GM21515 (cell line): Measurements from ENCODE around the gene ETV3L.

ENCODE experiments used
- ATAC-seq: cut with Tn5 transposase; IDR thresholded peaks from one replicate; pipeline ENCODE4 v1.9.1; 2021; ENCODE audit not compliant: unreplicated experiment

The ETV3L gene

DNA sequence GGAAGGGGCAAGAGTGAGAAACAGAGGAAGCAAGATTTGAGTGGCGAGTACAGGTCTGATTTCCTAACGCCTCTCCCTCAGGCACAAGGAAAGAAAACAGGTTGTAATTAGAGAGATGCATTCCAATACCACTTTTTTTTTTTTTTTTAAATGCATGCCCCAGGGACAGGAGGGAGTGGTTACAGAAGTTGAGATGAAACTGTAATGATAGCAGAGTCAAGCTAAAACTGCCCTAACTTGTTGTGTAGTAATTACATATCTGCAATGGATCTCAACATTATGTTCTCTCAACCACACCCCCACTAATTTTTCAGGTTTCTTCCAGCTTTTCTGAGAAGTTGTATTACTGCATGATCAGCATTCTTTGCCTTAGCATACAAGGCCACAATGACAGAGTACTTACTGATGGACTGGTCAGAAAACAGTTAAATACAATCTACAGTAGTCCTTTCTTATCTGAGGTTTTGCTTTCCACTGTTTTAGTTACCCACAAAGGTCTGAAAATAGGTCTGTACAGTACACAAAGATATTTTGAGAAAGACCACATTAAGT, 33.1 kb upstream of the ETV3L start:
- no peak for ATAC-seq

DNA sequence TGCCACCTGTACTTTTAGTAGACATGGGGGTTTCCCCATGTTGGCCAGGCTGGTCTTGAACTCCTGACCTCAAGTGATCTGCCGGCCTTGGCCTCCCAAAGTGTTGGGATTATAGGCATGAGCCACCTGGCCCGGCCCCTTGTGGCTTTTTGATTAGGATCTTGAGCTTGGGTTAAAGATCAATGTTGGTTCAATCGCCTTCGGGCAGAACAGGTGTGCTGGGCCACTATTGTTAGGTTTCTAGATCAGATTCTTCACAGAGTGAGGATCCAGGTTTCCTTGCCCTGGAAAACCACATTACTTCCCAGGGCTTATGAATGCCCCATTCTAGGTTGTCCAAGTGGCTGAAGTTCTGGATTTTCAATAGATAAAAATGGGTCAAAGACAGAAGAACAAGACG, 32.5 kb upstream of the ETV3L start:
- ATAC-seq, result no peak

DNA sequence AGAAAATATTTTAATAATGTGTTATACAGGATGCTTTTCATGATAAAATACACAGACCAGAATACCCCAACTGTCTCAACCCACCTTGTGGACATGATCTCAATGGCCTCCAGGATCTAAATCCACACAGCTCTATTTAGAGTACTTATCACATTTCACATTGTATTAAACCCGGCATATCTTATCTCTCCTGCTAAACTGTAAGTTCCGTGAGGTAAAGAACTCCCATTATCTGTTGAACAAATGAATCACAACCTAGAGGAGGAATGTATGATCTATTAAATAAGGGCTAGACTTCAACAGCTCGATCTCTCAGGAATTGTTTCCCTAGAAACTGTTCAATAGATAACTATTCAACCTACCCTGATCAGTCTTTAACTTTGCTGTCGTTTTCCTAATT, 31.7 kb upstream of the ETV3L start:
- no peak for ATAC-seq

DNA sequence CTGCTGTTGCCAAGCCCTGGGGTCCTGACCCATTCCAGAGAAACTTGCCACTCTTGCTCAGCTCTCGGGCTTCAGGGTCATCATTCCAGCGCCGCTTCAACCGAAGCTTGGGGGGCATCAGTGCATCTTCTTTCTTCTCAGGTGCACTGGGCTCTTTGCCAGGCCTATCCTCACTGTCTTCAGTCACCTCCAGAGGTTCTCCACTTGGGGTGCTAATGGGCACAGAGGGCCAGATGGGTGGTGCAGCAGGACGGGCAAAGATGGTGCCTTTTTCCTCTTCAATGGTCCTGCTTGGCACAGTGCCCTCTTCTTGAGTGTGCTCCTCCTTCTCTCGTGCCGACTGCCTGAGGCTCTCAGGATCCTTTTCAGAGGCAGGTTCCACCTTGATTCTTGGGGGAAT, 25.2 kb upstream of the ETV3L start:
- no peak for ATAC-seq

DNA sequence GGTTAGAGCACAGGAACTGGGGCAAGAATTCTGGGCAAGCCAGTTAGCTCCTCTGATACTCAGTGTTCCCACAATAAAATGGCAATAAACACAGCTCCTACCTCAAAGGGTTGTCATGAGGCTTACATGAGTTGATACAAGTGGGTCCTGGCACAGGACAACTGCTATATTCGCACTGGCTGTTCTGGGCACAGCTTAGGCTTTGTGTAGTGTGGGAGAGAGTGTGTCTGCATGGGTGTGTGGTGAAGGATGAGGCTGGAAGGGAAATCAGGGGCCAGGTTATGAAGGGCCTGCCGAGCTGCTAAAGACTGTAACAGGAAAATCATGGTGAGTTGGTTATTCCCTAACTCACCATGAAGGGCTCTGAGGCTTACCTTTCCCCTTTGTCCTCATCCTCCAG, 19.8 kb upstream of the ETV3L start:
- ATAC-seq, result no peak

DNA sequence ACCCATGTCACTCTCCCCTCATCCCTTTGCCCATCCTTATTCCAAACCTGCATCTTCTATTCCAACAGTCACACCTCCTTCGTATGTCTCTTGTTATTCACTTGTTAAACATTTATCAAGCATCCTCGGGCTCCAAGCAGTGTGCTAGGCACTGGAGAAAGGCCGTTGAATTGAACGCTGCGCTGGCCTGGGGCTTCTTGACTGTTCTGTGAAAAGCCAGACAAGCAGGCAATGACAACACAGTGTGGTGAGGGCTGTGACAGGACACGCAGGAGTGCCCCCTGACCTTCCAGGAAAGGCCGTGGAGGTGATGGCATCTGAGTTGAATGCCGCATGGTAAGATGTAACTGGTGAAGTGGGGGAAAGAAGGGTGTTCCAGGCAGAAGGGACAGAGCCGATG, 19.4 kb upstream of the ETV3L start:
- ATAC-seq, result no peak

DNA sequence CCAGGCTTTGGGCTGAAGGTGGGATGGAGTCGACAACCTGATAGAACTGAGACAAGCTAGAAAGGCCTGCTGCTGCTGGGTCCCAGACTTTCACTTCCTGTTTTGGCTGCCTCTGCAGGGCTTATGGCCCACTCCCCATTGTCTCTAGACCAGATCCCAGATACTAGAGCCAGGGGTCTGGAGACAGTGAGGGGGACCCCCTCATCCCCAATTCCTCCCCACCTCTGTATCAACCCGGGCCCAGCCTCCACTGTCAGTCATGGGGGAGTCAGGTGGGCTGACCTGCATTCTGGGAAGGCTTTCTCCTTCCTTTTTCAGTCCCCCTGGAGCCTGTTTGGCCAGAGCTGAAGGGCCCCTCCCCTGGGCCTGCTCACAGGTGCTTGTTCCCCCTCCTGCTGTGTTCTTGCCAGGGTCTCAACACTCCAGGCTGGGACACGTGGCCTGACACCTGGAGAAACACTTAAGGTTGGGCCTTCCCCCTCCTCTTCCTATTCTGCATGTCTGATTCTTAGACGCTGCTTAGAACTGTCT, 18.0 kb upstream of the ETV3L start:
- no peak for ATAC-seq

DNA sequence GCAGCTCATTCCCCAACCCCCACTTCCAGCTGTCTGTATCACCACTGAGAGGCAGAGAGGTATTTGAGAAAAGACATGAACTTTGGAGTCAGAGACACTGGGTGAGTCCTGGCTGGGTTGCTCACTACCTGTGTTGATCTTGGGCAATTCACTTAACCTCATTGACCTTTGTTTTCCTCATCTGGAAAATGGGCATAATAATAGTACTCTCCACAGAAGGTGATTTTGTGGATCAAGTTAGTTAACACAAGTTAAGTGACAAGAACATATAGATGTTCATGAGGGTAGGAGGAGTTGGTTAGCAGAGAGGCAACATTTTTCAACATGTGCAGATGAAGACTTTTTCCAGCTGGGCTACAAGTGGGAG, 17.1 kb upstream of the ETV3L start:
- no peak for ATAC-seq

DNA sequence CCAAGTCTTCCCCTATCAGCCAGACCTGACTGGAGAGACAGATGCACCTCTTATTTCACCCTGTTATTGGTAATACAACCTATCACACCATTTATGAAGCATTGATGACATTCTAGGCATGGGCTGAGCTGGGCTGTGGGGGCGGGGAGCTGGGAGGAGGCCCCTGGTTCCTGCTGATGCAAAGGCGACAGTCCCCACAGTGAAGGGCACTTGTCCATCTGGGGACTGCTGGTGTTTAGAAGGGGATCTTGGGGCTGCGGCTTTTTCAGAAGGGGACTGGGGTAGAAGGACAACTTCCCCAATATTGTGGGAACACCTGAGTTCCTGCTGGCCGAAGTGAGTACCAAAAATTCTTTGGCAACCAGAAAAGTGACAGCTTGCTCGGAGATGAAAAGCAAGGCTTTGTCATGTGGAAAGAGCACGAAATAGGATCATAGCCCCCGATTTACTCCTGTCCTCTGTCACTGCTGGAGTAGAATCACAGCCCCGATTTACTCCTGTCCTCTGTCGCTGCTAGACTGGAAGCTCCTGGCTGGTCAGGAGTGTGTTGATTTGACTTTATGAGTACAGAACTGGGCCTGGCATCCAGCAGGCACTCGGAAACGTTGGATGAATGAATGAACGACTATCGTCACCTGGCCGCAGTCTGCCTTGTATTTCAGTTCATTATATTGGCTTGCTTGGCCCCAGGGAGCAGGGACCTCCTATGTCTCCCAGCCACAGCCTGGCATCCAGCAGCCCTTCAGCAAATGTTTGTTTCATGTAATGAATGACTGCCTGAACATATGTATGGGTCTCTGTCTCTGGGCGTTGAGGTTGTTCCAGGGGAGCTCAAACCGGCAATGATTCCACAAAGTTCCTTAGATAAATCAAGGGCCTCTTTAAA, 16.5 kb upstream of the ETV3L start:
- no peak for ATAC-seq

DNA sequence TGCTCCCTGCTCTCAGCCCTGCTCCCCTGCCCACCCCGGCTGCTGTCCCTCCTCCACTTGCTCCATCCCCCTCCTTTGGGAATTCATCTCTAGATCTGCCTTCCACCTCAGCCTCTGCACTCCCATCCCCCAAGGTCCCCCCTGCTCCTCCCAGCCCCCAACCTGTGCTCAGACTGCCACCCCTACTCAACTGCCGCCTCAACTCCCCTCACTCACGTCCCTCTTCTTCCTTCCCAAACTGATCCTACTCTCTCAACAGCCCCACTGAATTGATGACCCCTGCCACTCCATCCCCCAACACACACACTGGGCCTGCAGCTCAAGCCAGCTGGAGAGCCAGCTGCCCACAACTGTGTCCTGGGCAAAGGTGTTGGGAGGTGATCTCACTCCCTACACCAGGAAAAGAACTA, 15.8 kb upstream of the ETV3L start:
- ATAC-seq, result no peak

DNA sequence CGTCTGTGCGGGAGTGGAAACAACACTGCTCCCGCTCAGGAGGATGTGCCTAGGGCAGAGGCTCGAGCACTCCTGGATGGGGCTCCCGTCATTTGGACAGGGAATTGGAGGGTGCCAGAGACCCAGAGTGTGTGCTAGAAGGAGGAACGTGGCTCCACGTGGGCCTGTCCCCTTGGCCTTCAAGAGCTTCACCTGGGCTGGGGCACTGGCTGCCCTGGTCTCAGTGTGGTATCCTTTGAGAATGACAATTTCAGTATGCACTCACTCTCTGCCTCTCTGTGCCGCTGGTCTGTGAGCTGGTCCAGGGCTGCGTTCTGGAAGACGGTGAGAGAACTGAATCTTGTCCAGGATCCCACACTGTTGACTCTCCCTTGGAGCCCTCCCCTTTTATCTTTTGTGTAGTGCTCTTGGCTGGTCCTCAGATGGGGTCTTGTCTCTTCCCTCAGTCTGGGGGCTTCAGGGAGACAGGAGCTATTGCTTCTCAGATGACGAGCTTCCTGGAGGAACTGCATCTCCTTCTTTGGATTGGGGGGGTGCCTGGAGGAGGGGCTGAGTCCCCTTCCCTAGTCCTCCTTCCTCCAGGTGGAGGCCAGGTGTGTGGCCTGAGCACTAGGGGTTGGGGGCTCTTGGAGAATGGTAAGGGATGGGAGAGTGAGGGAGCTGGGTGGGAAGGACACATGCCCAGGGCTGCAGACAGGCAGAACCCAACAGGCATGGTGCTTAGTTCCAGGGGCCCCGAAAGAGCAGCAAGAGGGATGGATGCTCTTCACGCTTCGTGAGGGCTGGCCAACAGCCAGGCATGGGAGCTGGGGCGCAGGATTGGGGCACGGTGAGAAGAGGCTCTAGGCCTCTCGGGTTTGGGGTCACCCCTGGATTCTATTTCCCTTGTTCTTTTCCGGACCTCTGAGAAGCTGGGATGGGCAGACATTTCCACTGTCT, 14.8 kb upstream of the ETV3L start:
- no peak for ATAC-seq

DNA sequence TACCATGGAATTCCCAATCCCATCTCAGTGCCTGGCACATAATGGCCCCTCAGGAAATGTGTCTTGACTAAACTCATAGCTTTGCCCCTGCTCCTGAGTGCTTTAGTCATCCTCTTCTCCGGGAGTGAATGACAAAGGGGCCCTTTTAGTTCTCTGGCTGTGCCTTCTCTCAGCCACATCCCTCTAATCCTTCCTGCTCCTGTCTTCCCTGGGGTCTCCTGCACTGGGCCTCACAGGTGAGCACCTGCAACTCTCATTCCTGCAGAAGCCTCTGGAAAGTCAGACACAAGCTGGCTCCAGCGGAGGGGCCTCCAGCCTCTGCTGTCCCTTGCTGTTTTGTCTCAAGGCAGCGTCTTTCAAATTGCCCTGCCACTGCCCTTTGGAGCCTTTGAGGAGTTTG, 14.0 kb upstream of the ETV3L start:
- ATAC-seq, result no peak

DNA sequence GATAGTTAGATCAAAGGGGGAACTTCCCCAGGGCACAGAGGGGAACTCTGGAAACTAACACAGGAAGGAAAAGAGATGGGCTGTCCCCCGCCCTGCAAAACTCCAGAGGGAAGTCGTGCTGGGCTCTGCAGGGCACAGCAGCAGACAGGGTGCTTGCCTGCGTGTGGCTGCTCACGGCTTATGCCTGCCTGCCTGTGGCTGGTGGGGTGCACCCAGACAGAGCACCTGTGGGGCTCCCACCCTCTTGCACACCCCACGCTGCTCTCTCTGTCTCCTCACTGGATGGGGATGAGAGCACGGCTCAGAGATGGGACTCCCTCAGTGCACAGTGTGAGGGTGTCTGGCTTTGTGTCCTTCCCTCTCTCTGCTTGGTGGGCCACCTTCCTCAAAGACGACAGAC, 13.5 kb upstream of the ETV3L start:
- no peak for ATAC-seq

DNA sequence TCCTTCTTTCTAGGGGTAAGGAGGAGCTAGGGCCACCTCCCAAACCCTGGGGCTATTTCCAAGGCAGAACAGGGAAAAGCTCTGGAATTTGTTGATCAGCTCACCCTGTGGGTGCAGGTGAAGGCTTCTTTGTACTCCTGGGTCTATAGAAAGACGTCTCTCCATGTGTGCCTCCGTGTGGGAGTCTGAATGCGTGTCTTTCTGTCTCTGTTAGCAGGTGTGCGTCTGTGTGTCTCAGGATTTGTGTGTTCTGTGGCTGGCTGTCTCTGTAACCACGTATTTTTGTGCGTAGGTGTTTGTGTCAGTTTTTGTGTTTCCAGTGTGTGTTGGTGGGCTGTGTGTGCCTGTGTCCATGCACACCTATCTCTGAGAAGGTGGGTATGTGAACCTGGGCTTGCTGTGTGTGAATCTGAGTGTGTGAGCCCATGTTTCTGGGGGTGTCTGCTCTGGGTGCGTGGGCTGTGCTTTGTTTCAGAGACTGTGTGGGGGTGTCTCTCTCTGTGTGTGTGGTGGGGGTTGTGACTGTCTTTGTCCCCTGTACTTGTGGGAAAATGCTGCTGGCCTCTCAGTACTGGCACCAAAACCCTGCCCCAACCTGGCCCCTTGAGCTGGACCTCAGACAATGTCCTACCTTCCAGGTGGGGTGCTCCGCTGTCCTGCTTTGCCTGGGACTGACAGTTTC, 12.7 kb upstream of the ETV3L start:
- ATAC-seq, result no peak

DNA sequence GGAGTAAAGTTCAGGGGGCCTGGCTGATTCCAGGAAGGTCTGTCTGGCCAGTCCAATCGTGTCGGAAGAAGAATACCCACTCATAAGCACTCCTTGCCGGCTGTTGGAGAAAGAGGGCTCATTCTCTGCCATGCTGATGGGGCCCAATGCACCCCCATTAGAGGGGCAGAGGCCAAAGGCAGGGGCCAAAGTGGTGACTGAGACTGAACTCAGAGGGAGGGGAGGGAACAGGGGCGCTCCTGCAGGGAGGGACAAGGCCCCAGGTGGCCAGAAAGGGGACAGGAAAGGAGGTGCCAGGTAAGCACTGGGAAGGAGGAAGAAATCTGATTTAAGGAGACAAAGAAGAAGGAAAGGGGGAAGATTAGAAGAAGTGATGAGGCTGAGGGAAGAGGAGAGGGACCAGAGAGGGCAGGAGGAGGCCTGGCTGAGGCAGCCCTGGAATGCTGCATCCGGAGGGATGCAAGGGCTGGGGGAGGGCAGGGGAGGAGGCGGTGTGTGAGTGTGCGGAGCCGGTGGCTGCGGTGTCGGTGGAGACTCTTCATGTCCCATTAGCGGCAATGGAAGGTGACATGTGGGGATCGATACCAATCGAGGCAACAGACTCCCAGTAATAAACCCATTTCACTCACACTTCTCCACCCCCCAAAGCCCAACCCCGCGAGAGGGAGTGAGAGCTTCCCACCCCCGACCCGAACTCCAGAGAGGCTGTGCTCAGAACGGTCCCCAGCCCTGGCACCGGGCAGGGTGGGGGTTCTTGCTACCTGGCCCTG, 12.0 kb upstream of the ETV3L start:
- ATAC-seq, result no peak

DNA sequence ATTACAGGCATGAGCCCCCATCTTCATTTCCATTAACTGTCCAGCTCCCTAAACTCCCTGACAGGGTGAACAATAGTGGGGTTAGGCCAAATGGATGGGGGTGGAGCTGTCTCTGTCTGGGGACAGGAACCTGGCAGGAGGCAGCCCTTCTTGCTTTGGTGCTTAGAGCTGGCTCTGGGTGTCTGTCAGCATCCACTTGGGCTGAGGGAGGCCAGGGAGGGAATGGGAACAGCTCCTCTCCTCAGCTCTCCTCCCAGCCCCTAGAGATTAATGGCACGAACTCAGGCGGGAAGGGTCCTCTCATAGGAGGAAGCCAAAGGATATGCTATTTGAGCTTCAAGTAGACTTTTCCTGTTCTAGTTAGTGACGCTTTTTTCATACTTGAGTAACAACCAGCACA, 11.1 kb upstream of the ETV3L start:
- ATAC-seq, result no peak

DNA sequence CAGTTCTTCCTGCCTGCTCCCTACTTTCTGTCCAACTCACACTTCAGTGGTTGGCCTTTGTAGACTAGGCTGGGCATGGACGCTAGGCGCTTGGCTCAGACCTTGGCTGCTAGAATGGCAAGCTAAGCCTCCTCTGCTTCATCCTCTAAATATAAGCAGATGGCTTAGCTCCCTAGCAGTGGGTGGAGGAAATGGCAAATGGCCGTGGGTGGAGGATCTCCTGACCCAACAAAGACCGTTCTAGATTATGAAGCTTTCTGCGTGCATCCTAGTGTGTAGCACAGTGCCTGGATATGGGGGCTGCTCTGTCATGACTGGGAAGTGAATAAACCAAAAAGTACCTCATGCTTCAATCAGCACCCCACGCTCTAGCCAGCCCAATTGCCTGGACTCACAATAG, 10.4 kb upstream of the ETV3L start:
- no peak for ATAC-seq

DNA sequence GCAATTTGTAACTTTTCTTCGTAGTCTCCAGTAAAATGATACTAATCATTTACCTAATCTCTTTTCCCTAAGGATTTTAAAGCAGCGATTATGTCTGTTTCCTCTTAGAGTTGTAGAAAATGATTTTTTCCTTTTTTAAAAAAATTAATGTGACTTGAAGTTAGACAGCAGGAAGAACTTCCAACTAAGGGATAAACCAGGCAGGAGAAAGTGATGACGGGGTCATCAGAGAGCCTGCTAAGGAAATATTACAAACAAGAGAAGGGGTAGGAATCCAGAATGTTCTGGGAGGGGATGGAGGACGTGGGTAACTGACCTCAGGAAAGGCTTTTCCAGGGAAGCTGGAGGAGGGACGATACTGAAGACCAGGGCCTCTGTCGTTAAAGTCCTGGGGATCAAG, 8.8 kb upstream of the ETV3L start:
- no peak for ATAC-seq

DNA sequence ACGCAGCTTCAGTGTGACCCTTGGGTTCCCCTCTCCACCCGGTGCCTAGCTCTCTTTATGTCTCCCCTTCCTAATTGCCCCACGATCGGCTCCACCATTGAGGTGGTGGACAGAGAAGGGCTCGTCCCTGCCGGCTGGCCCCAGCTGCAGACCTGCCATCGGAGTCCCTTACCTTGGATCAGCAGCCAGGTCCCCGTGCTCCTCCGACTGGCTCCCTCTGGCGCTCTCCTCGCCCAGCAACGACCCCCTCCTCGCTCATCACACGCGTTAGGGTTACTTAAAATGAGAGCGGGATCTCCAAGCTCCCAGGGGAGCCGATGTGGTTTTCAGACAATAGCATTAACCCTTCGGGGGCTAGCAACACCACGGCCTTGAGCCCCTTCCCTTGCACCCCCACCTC, 8.1 kb upstream of the ETV3L start:
- ATAC-seq, result no peak

DNA sequence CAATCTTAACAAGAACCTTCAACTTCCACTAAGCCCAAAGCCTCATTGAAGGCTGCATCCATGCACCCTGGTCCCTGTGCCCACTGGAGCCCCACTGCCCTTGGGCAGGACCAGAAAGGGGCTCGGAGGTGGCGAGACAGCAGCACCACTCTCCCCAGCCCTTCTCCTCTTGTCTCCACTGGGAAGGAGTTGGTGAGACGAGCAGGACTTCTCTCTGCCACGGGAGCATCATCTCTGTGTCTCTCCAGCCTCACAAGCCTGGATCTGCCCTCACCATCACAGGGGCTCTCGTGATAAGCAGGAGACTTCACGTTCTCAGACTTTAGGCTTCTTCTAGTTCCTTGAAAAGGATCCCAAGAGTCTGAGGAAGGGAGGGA, 7.2 kb upstream of the ETV3L start:
- no peak for ATAC-seq
